Measurements from ENCODE around the gene RAB11FIP5.

Gene RAB11FIP5

DNA sequence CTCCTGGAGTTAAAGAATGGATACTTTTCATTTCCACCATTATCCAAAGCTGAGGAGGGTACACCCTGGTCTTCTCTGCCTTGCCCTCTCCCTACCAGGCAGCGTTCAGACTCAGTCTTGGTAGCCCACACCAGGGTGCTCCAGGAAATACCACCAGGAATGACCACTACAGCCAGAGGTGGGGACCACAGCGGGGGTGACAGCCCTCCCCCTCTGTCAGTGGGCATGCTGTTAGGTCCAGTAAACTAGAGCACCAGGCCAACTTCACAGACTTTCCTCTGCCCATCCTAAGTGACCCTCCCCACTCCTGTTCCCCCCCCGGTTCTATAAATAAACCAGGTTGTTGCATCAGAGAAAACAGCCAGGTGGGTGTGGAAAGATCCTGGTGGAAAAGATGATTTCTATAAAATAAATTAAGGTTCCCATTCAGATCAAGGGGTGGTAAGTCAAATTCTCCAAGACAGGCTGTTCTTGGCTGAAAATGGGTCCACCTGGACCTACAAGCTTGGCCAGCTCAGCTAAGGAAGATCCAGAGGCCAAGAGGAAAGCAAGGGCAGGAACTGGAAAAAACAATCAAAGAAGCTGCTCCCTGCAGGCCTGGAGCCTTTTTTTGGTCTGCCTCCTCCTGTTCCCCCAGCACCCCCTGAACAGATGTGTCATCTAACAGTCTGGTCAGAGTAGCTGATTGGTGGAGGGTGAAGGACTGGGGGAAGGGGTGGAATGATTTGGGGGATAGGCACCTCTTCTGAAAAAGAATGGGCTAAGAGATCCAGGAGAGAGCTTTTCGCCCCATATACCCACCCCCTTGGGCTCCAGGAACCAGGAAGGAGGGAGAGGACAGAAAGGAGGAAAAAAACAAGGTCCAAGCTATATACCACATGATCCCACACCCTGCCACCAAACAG lies 2.3 kb downstream of the RAB11FIP5 start:
- DNase-seq (ENCODE audit: low read depth) = no peak
- TF ChIP-seq CTCF (IDR thresholded peaks at IDR 0.05; ENCODE audit: control insufficient read depth, insufficient read depth, low read depth, low read length, missing control alignments) = no peak
- H3K4me3 ChIP-seq (ENCODE audit: control insufficient read depth, low read depth, low read length) = peak overlapping the region; percentile 89

- no peak for DNase-seq (ENCODE audit: low read depth)
- peak overlapping the region; percentile 89 for H3K4me3 ChIP-seq (ENCODE audit: control insufficient read depth, low read depth, low read length)
- TF ChIP-seq CTCF (IDR thresholded peaks at IDR 0.05; ENCODE audit: control insufficient read depth, insufficient read depth, low read depth, low read length, missing control alignments) = no peak
Observed at GRCh38 chr2:73109431-73110167, 3.1 kb downstream of the RAB11FIP5 start.

DNA sequence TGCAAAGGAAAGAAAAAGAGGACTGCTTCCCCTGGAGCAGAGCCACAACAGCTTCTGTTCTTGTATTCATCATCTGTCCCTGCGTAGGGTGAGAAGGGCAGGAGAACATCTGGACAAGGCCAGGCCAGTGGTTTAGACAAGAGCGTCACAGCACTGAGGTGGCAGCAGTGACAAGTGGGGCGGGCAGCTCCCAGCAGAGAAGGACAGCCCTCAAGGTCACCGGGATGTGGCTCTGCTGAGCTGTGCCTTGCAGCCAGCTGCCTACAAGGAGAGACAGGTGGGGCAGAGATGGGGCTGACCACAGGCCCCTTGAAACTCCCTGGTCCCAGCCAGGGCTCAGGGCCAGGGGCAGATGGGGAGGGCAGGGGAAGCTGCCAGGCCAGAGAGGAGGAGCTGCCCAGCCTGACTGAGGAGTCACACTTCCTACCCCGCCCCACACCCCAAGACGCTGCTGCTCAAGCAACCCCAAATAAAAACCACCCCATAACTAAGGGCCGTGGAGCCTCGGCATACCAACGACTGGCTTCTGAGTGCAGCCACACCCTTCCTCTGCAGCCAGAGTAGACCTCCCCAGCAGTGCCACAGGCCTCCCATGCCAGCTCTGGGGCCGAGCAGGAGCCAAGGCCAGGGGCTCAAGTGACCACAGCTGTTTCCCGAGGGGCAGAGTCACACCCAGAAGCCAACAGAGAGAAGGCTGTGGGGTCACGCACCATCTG lies 5.4 kb downstream of the RAB11FIP5 start:
- no peak for DNase-seq (ENCODE audit: low read depth)
- TF ChIP-seq CTCF (IDR thresholded peaks at IDR 0.05; ENCODE audit: control insufficient read depth, insufficient read depth, low read depth, low read length, missing control alignments) = no peak
- no peak overlapping the region; the same call in 1 of the 2 replicates for H3K4me3 ChIP-seq (ENCODE audit: control insufficient read depth, low read depth, low read length)

DNA sequence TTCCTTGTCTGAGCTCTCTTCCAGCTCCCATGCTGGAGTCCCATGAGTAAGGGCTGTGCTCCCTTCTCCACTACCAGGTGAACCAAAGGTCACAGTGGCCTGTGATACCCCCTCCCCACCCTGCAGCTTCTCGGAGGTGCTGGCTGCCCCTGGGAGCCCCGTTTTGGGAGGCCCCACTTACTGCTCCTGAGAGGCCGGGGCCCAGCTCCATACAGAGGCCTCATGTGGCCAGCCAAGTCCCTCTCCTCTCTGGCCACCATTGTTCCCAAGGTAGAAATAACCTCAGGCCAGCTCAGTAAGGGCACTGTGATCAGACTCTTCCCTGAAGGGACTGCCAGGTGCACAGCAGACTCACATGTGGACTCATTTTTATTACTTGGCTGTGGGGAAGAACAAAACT lies 6.0 kb downstream of the RAB11FIP5 start:
- no peak for TF ChIP-seq CTCF (IDR thresholded peaks at IDR 0.05; ENCODE audit: control insufficient read depth, insufficient read depth, low read depth, low read length, missing control alignments)
- no peak for DNase-seq (ENCODE audit: low read depth)
- no peak overlapping the region for H3K4me3 ChIP-seq (ENCODE audit: control insufficient read depth, low read depth, low read length)

DNA sequence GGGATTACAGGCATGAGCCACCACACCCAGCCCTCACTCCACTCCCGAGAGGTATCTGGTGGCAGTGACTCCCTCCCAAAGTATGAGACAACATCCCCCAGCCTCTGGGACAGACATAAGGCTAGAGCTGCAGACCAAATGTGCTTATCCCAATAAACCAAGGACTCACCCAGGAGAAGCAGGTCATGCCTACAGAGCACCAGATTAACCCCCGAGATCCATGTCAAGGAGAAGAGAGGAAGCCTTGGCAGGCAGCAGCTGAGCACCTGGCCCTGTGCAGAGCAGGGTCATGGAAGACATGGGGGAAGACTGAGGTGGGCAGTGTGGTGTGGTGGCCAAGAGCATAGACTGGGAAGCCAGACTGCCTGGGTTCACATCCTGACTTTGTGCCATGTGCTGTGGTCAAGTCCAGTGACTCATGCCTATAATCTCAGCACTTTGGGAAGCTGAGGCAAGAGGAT lies 7.2 kb downstream of the RAB11FIP5 start:
- TF ChIP-seq CTCF (IDR thresholded peaks at IDR 0.05; ENCODE audit: control insufficient read depth, insufficient read depth, low read depth, low read length, missing control alignments) = no peak
- DNase-seq (ENCODE audit: low read depth) = no peak
- no peak overlapping the region for H3K4me3 ChIP-seq (ENCODE audit: control insufficient read depth, low read depth, low read length)

DNA sequence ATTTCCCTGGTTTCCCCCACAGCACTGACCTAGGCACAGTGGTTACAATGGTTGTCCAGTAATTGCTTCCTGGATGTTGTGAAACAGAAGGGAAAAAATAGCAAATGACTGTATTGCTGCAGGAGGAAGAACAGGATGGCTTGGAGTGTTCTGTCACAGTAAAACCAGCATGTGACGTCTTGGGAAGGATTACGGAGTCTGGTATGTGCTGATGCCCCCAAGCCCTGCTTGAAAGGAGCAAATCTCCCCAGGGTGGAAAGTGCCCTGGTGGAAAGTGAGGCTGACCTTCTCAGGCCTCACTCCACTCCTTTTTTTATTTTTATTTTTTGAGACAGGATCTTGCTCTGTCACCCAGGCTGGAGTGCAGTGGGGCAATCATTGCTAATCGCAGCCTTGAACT lies 7.8 kb downstream of the RAB11FIP5 start:
- no peak for TF ChIP-seq CTCF (IDR thresholded peaks at IDR 0.05; ENCODE audit: control insufficient read depth, insufficient read depth, low read depth, low read length, missing control alignments)
- no peak for DNase-seq (ENCODE audit: low read depth)
- no peak overlapping the region for H3K4me3 ChIP-seq (ENCODE audit: control insufficient read depth, low read depth, low read length)

Data from AG09309 (cell line).